Caco-2 (cell line): ENCODE measurements around the gene PTCRA. TPM values are rescaled to one million over a fixed set of nuclear protein-coding genes. Genes with fewer than 3 reads are reported as not detected.

Experiments
- Bru-seq: library from RNA; stranded (reverse); fragments of 400-500 nt; gene quantifications from one replicate; lab custom pipeline; 2021; lab: Mats Ljungman, UMichigan
- BruChase-seq, 2 experiments: library from RNA; stranded (reverse); fragments of 400-500 nt; gene quantifications; one replicate each; lab custom pipeline; 2021; lab: Mats Ljungman, UMichigan
- BruUV-seq: library from RNA; stranded (reverse); fragments of 400-500 nt; replicated peaks from 2 replicates; lab custom pipeline; 2021; lab: Mats Ljungman, UMichigan
- CTCF ChIA-PET: fragments of 300-600 bp; sonication (Branson Sonifier 250); formaldehyde crosslinking; loops from one replicate; lab custom pipeline; 2022; ENCODE audit warnings: antibody characterized with exemption; lab: Charles Lee
- POLR2A ChIA-PET: fragments of 300-600 bp; sonication (Branson Sonifier 250); formaldehyde crosslinking; loops from one replicate; lab custom pipeline; 2022; ENCODE audit warnings: antibody characterized with exemption; lab: Charles Lee
- DNase-seq, 2 experiments: peaks; one replicate each; pipeline versions ENCODE4 v3.0.0 to v3.0.0-alpha.2; 2020 to 2022
- H3K27me3 ChIP-seq: replicated peaks from 2 replicates; pipeline ENCODE4 v1.6.0; 2011; ENCODE audit warnings: low read length; ENCODE audit not compliant: control insufficient read depth, insufficient read depth
- H3K36me3 ChIP-seq: 2 replicates; pipeline ENCODE4 v1.5.1; 2011; ENCODE audit warnings: low read length; ENCODE audit not compliant: control insufficient read depth, insufficient read depth
- H3K4me1 ChIP-seq: fragments of 250-450 bp; sonication (Bioruptor Pico); 2 replicates; pipeline ENCODE4 v1.5.1; 2020; ENCODE audit warnings: mild to moderate bottlenecking
- H3K4me3 ChIP-seq: 2 replicates; pipeline ENCODE4 v1.5.1; 2011; ENCODE audit warnings: low read depth, mild to moderate bottlenecking, control low read depth, low read length
- H3K9me3 ChIP-seq: fragments of 250-450 bp; sonication (Bioruptor Pico); 2 replicates; pipeline ENCODE4 v1.5.1; 2020; ENCODE audit warnings: mild to moderate bottlenecking, moderate library complexity
- H3K27ac Mint-ChIP-seq: one replicate; pipeline ENCODE4 v1.8.0; 2022; ENCODE audit warnings: mixed read lengths; ENCODE audit not compliant: unreplicated experiment
- H3K27me3 Mint-ChIP-seq: one replicate; pipeline ENCODE4 v1.8.0; 2022; ENCODE audit warnings: mixed read lengths; ENCODE audit not compliant: insufficient read depth, unreplicated experiment
- H3K36me3 Mint-ChIP-seq: one replicate; pipeline ENCODE4 v1.8.0; 2022; ENCODE audit warnings: mild to moderate bottlenecking, mixed read lengths; ENCODE audit not compliant: insufficient read depth, unreplicated experiment
- H3K4me1 Mint-ChIP-seq: one replicate; pipeline ENCODE4 v1.8.0; 2022; ENCODE audit warnings: low read depth, mixed read lengths; ENCODE audit not compliant: unreplicated experiment
- H3K4me3 Mint-ChIP-seq: one replicate; pipeline ENCODE4 v1.8.0; 2022; ENCODE audit warnings: mild to moderate bottlenecking, moderate library complexity, mixed read lengths; ENCODE audit not compliant: unreplicated experiment
- H3K9me3 Mint-ChIP-seq: one replicate; pipeline ENCODE4 v1.8.0; 2022; ENCODE audit warnings: mixed read lengths; ENCODE audit not compliant: unreplicated experiment
- intact Hi-C: fragments of 100-400 bp; cut with micrococcal nuclease; formaldehyde crosslinking; loops from one replicate; pipeline ENCODE4 v1.10.0; 2022; ENCODE audit not compliant: unreplicated experiment
- long read RNA-seq: library from polyadenylated mRNA; stranded (forward); transcript quantifications from one replicate; pipeline ENCODE4 v2.0.0, GENCODE V29; 2022
- total RNA-seq: library from RNA; stranded (reverse); gene quantifications from 2 replicates; pipeline ENCODE4 v1.2.3, GENCODE V29; 2022
- TF ChIP-seq, protein P1 (sequence below), 2 experiments: fragments of 200-600 bp in 1 of 2; IDR thresholded peaks; 1 replicate in 1 of 2; 2 replicates in 1 of 2; pipeline versions ENCODE4 v1.5.1 to v1.8.0; 2011 to 2022; ENCODE audit warnings: antibody characterized with exemption in 1 of 2, control low read depth in 1 of 2, inconsistent platforms in 1 of 2, low read depth in 1 of 2, low read length in 1 of 2, mild to moderate bottlenecking in 1 of 2, moderate library complexity in 1 of 2; ENCODE audit not compliant: insufficient read depth in 1 of 2, severe bottlenecking in 1 of 2, unreplicated experiment in 1 of 2

PTCRA gene, protein sequence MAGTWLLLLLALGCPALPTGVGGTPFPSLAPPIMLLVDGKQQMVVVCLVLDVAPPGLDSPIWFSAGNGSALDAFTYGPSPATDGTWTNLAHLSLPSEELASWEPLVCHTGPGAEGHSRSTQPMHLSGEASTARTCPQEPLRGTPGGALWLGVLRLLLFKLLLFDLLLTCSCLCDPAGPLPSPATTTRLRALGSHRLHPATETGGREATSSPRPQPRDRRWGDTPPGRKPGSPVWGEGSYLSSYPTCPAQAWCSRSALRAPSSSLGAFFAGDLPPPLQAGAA
- total RNA-seq: not detected in 2 replicates
- Bru-seq, nascent RNA: not detected
- percentile 12 among the genes with signal in this experiment for BruChase-seq, experiment 1, labeled RNA remaining after a 2-hour chase
- percentile 12 among the genes with signal in this experiment for BruChase-seq, experiment 2, labeled RNA remaining after a 6-hour chase
- long read RNA-seq: 0 reads

DNA sequence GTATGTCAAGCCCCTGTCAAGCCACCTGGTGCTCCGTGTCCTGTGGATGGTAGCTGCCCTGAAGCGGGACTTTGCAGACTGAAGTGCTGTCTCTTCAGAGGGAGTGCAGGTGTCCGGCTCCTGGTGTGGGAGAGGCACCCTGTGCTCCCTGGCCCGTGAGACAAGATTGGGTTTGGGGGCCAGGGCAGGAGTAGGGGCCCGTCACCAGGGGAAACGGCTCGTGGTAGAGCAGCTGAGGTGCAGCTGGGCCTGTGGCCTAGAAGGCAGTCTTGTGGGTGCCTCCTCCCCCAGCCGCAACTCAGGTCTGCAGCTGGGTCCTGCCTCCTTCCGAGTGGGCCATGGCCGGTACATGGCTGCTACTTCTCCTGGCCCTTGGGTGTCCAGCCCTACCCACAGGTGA, at the start of gene PTCRA:
Gene PTCRA, plus strand, starts transcription at position 322 of the 400 bp plus-strand sequence. Its CDS starts 17 bp downstream, at position 339.
- Histone ChIP-seq H3K36me3 (no peaks in the 10 kb centered on the region), H3K4me1 (no peaks in the 10 kb centered on the region), H3K4me3 (no peak within 1 kb of the TSS), H3K27me3 (no peaks in the 10 kb centered on the region; the same call in 1 of the 2 replicates), H3K9me3 (no peaks in the 10 kb centered on the region)
- Mint-ChIP-seq H3K27ac (no peak within 1 kb of the TSS), H3K4me1 (no peaks in the 10 kb centered on the region), H3K36me3 (no peaks in the 10 kb centered on the region), H3K4me3 (no peak within 1 kb of the TSS), H3K9me3 (no peaks in the 10 kb centered on the region), H3K27me3 (no peaks in the 10 kb centered on the region)
- ChIA-PET POLR2A (no interaction called here), CTCF (no interaction called here)
- intact Hi-C loops: no loop called here
- DNase-seq: no peak
- no TSS peak for BruUV-seq
- TF ChIP-seq, protein P1, sequence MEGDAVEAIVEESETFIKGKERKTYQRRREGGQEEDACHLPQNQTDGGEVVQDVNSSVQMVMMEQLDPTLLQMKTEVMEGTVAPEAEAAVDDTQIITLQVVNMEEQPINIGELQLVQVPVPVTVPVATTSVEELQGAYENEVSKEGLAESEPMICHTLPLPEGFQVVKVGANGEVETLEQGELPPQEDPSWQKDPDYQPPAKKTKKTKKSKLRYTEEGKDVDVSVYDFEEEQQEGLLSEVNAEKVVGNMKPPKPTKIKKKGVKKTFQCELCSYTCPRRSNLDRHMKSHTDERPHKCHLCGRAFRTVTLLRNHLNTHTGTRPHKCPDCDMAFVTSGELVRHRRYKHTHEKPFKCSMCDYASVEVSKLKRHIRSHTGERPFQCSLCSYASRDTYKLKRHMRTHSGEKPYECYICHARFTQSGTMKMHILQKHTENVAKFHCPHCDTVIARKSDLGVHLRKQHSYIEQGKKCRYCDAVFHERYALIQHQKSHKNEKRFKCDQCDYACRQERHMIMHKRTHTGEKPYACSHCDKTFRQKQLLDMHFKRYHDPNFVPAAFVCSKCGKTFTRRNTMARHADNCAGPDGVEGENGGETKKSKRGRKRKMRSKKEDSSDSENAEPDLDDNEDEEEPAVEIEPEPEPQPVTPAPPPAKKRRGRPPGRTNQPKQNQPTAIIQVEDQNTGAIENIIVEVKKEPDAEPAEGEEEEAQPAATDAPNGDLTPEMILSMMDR (IDR thresholded peaks at IDR 0.05; ENCODE audit: insufficient read depth in 1 of 2, low read depth in 1 of 2, low read length in 1 of 2, severe bottlenecking in 1 of 2, unreplicated experiment in 1 of 2): no peak

DNA sequence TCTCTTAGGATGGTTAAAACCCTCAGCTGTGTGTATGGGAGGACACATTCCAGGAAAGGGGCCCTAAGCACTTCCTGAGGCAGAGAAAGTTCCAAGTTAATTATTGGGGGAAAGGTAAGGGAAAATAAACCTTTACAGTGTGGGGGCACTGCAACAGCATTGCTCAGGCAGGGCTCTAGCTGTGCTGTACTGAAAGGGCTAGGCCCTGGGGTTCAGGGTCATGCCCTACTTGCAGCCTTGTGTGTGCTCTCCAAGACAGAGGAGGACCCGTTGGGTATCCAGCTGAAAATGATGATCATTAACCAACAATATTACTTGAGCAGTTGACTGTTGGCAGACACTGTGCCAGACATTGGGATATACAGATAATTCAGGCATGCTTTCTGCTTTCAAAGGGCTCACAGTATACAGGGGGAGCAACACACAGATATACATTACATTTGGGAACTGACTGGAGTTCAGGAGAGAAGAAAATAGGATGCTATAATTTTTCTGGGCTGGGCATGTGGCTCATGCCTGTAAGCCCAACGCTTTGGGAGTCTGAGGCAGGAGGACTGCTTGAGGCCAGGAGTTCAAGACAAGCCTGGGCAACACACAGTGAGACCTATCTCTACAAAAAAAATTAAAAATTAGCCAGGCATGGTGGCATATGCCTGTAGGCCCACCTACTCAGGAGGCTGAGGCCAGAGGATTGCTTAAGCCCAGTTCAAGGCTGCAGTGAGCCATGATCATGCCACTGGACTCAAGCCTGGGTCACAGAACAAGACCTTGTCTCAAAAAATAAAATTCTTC, 45.5 kb upstream of the PTCRA start:
- H3K36me3 Mint-ChIP-seq: no peaks in the 10 kb centered on the region
- no peak for DNase-seq
- H3K27me3 Mint-ChIP-seq: no peaks in the 10 kb centered on the region
- H3K4me1 ChIP-seq: no peaks in the 10 kb centered on the region
- no peak overlapping the region for H3K27ac Mint-ChIP-seq
- no peak overlapping the region for H3K4me3 Mint-ChIP-seq
- no peaks in the 10 kb centered on the region for H3K27me3 ChIP-seq
- no peaks in the 10 kb centered on the region; the same call in 1 of the 2 replicates for H3K36me3 ChIP-seq
- ChIA-PET POLR2A (no interaction called here), CTCF (no interaction called here)
- no peaks in the 10 kb centered on the region for H3K9me3 Mint-ChIP-seq
- H3K9me3 ChIP-seq: no peaks in the 10 kb centered on the region
- H3K4me3 ChIP-seq: no peak overlapping the region
- no TSS peak for BruUV-seq
- TF ChIP-seq, protein P1 (IDR thresholded peaks at IDR 0.05; ENCODE audit: insufficient read depth in 1 of 2, low read depth in 1 of 2, low read length in 1 of 2, severe bottlenecking in 1 of 2, unreplicated experiment in 1 of 2): no peak
- no peaks in the 10 kb centered on the region for H3K4me1 Mint-ChIP-seq
- intact Hi-C loops: no loop called here

DNA sequence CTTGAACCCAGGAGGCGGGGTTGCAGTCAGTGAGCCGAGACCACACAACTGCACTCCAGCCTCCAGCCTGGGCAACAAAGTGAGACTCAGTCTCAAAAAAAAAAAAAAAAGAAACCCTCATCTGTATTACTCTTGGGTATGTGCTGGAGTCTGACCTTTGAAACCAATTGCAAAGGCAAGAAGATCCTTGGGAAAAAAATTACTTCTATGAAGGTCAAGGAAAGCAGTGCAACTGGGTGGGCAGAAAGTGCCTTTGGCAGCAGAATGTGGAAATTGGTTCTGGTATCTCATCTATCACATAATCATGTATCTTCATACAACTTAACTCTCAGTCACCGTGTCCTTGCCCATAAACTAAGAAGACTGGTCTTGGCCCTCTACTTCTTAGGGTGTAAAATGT, 44.1 kb upstream of the PTCRA start:
- DNase-seq: no peak
- intact Hi-C loops: no loop called here
- no peak overlapping the region for H3K27ac Mint-ChIP-seq
- no peaks in the 10 kb centered on the region for H3K27me3 ChIP-seq
- POLR2A ChIA-PET: no interaction called here
- H3K36me3 Mint-ChIP-seq: no peaks in the 10 kb centered on the region
- H3K4me3 ChIP-seq: no peak overlapping the region
- no peak overlapping the region for H3K4me3 Mint-ChIP-seq
- BruUV-seq: no TSS peak
- no peaks in the 10 kb centered on the region for H3K9me3 ChIP-seq
- H3K36me3 ChIP-seq: no peaks in the 10 kb centered on the region; the same call in 1 of the 2 replicates
- H3K27me3 Mint-ChIP-seq: no peaks in the 10 kb centered on the region
- H3K4me1 ChIP-seq: no peaks in the 10 kb centered on the region
- CTCF ChIA-PET: no interaction called here
- TF ChIP-seq, protein P1 (IDR thresholded peaks at IDR 0.05; ENCODE audit: insufficient read depth in 1 of 2, low read depth in 1 of 2, low read length in 1 of 2, severe bottlenecking in 1 of 2, unreplicated experiment in 1 of 2): no peak
- no peaks in the 10 kb centered on the region for H3K4me1 Mint-ChIP-seq
- no peaks in the 10 kb centered on the region for H3K9me3 Mint-ChIP-seq
